HEK293 (cell line): ENCODE data around the gene FYTTD1.
A peak's percentile ranks its signal among the peaks of the same experiment; 100 is the strongest.

ENCODE experiments used
- INSM2 ChIP-seq: fragments of 450-650 bp; formaldehyde crosslinking; IDR thresholded peaks from 2 replicates; pipeline ENCODE4 v1.5.1; 2016; ENCODE audit warnings: missing biosample characterization, missing genetic modification characterization
- KLF10 ChIP-seq: fragments of 450-650 bp; IDR thresholded peaks from 2 replicates; pipeline ENCODE4 v1.5.1; 2018; ENCODE audit warnings: missing biosample characterization, mild to moderate bottlenecking, missing genetic modification characterization
- KLF7 ChIP-seq: fragments of 450-650 bp; formaldehyde crosslinking; IDR thresholded peaks from 2 replicates; pipeline ENCODE4 v1.5.1; 2016; ENCODE audit warnings: missing biosample characterization, missing genetic modification characterization, borderline replicate concordance
- KLF9 ChIP-seq: fragments of 450-650 bp; formaldehyde crosslinking; IDR thresholded peaks from 2 replicates; pipeline ENCODE4 v1.5.1; 2016; ENCODE audit warnings: missing biosample characterization, missing genetic modification characterization, low read depth
- OVOL3 ChIP-seq: fragments of 450-650 bp; formaldehyde crosslinking; IDR thresholded peaks from 2 replicates; pipeline ENCODE4 v1.5.1; 2016; ENCODE audit warnings: missing biosample characterization, missing genetic modification characterization
- SCRT1 ChIP-seq: fragments of 450-650 bp; formaldehyde crosslinking; IDR thresholded peaks from 2 replicates; pipeline ENCODE4 v1.5.1; 2016; ENCODE audit warnings: missing biosample characterization, missing genetic modification characterization, borderline replicate concordance
- SP3 ChIP-seq: fragments of 450-650 bp; formaldehyde crosslinking; IDR thresholded peaks from 2 replicates; pipeline ENCODE4 v1.5.1; 2016; ENCODE audit warnings: missing biosample characterization, missing genetic modification characterization
- ZBTB11 ChIP-seq: fragments of 450-650 bp; formaldehyde crosslinking; conservative IDR thresholded peaks from 2 replicates; pipeline ENCODE4 v1.5.1; 2016; ENCODE audit warnings: low read depth, missing biosample characterization, missing genetic modification characterization
- ZNF112 ChIP-seq: fragments of 450-650 bp; formaldehyde crosslinking; IDR thresholded peaks from 2 replicates; pipeline ENCODE4 v1.5.0; 2017; ENCODE audit warnings: missing biosample characterization, missing genetic modification characterization
- ZNF138 ChIP-seq: fragments of 450-650 bp; formaldehyde crosslinking; IDR thresholded peaks from 2 replicates; pipeline ENCODE4 v1.5.1; 2016; ENCODE audit warnings: missing biosample characterization, missing genetic modification characterization, borderline replicate concordance
- ZNF148 ChIP-seq: fragments of 450-650 bp; formaldehyde crosslinking; IDR thresholded peaks from 2 replicates; pipeline ENCODE4 v1.5.0; 2017; ENCODE audit warnings: missing biosample characterization, missing genetic modification characterization, borderline replicate concordance
- ZNF174 ChIP-seq: fragments of 450-650 bp; formaldehyde crosslinking; IDR thresholded peaks from 2 replicates; pipeline ENCODE4 v1.5.0; 2017; ENCODE audit warnings: missing biosample characterization, mild to moderate bottlenecking, missing genetic modification characterization
- ZNF175 ChIP-seq: fragments of 450-650 bp; formaldehyde crosslinking; IDR thresholded peaks from 2 replicates; pipeline ENCODE4 v1.5.1; 2016; ENCODE audit warnings: missing biosample characterization, missing genetic modification characterization
- ZNF19 ChIP-seq: fragments of 450-650 bp; formaldehyde crosslinking; IDR thresholded peaks from 2 replicates; pipeline ENCODE4; 2016; ENCODE audit warnings: missing biosample characterization, missing genetic modification characterization, low read depth
- ZNF274 ChIP-seq, 2 experiments: fragments of 200-500 bp in 1 of 2; fragments of 450-650 bp in 1 of 2; sonication (Bioruptor generic) in 1 of 2; formaldehyde crosslinking in 1 of 2; IDR thresholded peaks; 2 replicates each; pipeline versions ENCODE4 v1.5.1 to v1.6.1; 2014 to 2016; ENCODE audit warnings: borderline replicate concordance in 1 of 2, inconsistent platforms in 1 of 2, low read length in 1 of 2, missing biosample characterization in 1 of 2, missing genetic modification characterization in 1 of 2
- ZNF473 ChIP-seq: fragments of 450-650 bp; formaldehyde crosslinking; IDR thresholded peaks from 2 replicates; pipeline ENCODE4 v1.5.1; 2017; ENCODE audit warnings: missing biosample characterization, missing genetic modification characterization
- ZNF510 ChIP-seq: fragments of 450-650 bp; formaldehyde crosslinking; IDR thresholded peaks from 2 replicates; pipeline ENCODE4 v1.5.1; 2018; ENCODE audit warnings: mild to moderate bottlenecking, missing genetic modification characterization, missing biosample characterization; ENCODE audit not compliant: insufficient replicate concordance
- ZNF513 ChIP-seq: fragments of 450-650 bp; IDR thresholded peaks from 2 replicates; pipeline ENCODE4 v1.5.1; 2018; ENCODE audit warnings: missing biosample characterization, missing genetic modification characterization
- ZNF621 ChIP-seq: fragments of 450-650 bp; formaldehyde crosslinking; IDR thresholded peaks from 2 replicates; pipeline ENCODE4 v1.5.1; 2017; ENCODE audit warnings: missing biosample characterization, missing genetic modification characterization
- ZNF623 ChIP-seq: fragments of 450-650 bp; formaldehyde crosslinking; IDR thresholded peaks from 2 replicates; pipeline ENCODE4 v1.5.1; 2016; ENCODE audit warnings: missing biosample characterization, missing genetic modification characterization
- ZNF624 ChIP-seq: fragments of 450-650 bp; formaldehyde crosslinking; IDR thresholded peaks from 2 replicates; pipeline ENCODE4 v1.5.1; 2017; ENCODE audit warnings: missing biosample characterization, missing genetic modification characterization
- ZNF626 ChIP-seq: fragments of 450-650 bp; sonication (Bioruptor Pico); formaldehyde crosslinking; IDR thresholded peaks from 2 replicates; pipeline ENCODE4 v1.5.1; 2018; ENCODE audit warnings: missing biosample characterization, missing genetic modification characterization, inconsistent platforms
- ZNF629 ChIP-seq: fragments of 450-650 bp; formaldehyde crosslinking; IDR thresholded peaks from 2 replicates; pipeline ENCODE4 v1.5.1; 2017; ENCODE audit warnings: missing biosample characterization, missing genetic modification characterization
- ZNF692 ChIP-seq: fragments of 450-650 bp; formaldehyde crosslinking; IDR thresholded peaks from 2 replicates; pipeline ENCODE4 v1.5.1; 2016; ENCODE audit warnings: missing biosample characterization, missing genetic modification characterization
- ZNF707 ChIP-seq: fragments of 450-650 bp; formaldehyde crosslinking; IDR thresholded peaks from 2 replicates; pipeline ENCODE4 v1.5.1; 2016; ENCODE audit warnings: missing biosample characterization, missing genetic modification characterization
- ZNF776 ChIP-seq: fragments of 450-650 bp; formaldehyde crosslinking; IDR thresholded peaks from 2 replicates; pipeline ENCODE4 v1.5.0; 2017; ENCODE audit warnings: missing biosample characterization, missing genetic modification characterization, borderline replicate concordance
- ZSCAN4 ChIP-seq: fragments of 450-650 bp; formaldehyde crosslinking; IDR thresholded peaks from 2 replicates; pipeline ENCODE4 v1.5.1; 2017; ENCODE audit warnings: missing biosample characterization, missing genetic modification characterization

Gene FYTTD1

GRCh38 chr3:197791113-197791891 is 41.6 kb downstream of the FYTTD1 start, which contains the start of gene LRCH3 (continued):
- no peak for TF ChIP-seq ZNF510 (tag by site-specific recombination)
- TF ChIP-seq KLF7: no peak
- no peak for TF ChIP-seq ZNF623 (tag by site-specific recombination)
- no peak for TF ChIP-seq OVOL3 (tag by site-specific recombination)
- TF ChIP-seq KLF9 (tag by site-specific recombination): peak; percentile 54; the same call in 1 of the 2 replicates
- TF ChIP-seq ZBTB11: no peak; the same call in 1 of the 2 replicates
- TF ChIP-seq ZNF707 (tag by site-specific recombination): no peak
- no peak for TF ChIP-seq ZNF138 (tag by site-specific recombination)
- no peak for TF ChIP-seq ZNF473
- TF ChIP-seq ZNF692 (tag by site-specific recombination): peak; percentile 75
- TF ChIP-seq ZNF148 (tag by site-specific recombination): no peak
- TF ChIP-seq ZNF626 (tag by site-specific recombination): no peak
- no peak for TF ChIP-seq ZNF175 (tag by site-specific recombination)
- no peak for TF ChIP-seq ZNF174
- no peak for TF ChIP-seq ZNF776 (tag by site-specific recombination)
- 0 out of 2 replicates have a peak, but pooled peaks have one; percentile 32 for TF ChIP-seq INSM2
- no peak for TF ChIP-seq SCRT1
- TF ChIP-seq ZNF621 (tag by site-specific recombination): no peak
- TF ChIP-seq SP3: peak; percentile 66
- TF ChIP-seq ZNF19 (tag by site-specific recombination): no peak
- no peak for TF ChIP-seq ZNF112 (tag by site-specific recombination)
- no peak for TF ChIP-seq ZNF624
- no peak for TF ChIP-seq KLF10
- no peak for TF ChIP-seq ZNF513 (tag by site-specific recombination)
- peak; percentile 65 for TF ChIP-seq ZNF629 (tag by site-specific recombination)
- TF ChIP-seq ZNF274 (IDR thresholded peaks at IDR 0.05; ENCODE audit: low read length): no peak
- TF ChIP-seq ZNF274 (tag by site-specific recombination; IDR thresholded peaks at IDR 0.05; ENCODE audit: borderline replicate concordance): no peak
- TF ChIP-seq ZSCAN4 (tag by site-specific recombination): no peak
